PC-3 (cell line): Measurements from ENCODE around the gene HEMGN. TPM values are rescaled to one million over a fixed set of nuclear protein-coding genes. Genes with fewer than 3 reads are reported as not detected.

ENCODE experiments used
- ATAC-seq: fragments of 200-7000 bp; cut with Tn5 transposase; 2 replicates; pipeline ENCODE4 v1.9.1; 2020; ENCODE audit warnings: mild to moderate bottlenecking, moderate library complexity
- Bru-seq: library from RNA; stranded (reverse); fragments of 400-500 nt; gene quantifications from one replicate; lab custom pipeline; 2021; lab: Mats Ljungman, UMichigan
- BruChase-seq, 2 experiments: library from RNA; stranded (reverse); fragments of 400-500 nt; gene quantifications; one replicate each; lab custom pipeline; 2021; lab: Mats Ljungman, UMichigan
- BruUV-seq: library from RNA; stranded (reverse); fragments of 400-500 nt; replicated peaks from 2 replicates; lab custom pipeline; 2021; lab: Mats Ljungman, UMichigan
- CTCF ChIA-PET: fragments of 300-600 bp; sonication (Branson Sonifier 250); formaldehyde crosslinking; loops from one replicate; lab custom pipeline; 2022; ENCODE audit warnings: antibody characterized with exemption; lab: Charles Lee
- POLR2A ChIA-PET: fragments of 300-600 bp; sonication (Branson Sonifier 250); formaldehyde crosslinking; loops from one replicate; lab custom pipeline; 2022; ENCODE audit warnings: antibody characterized with exemption; ENCODE audit not compliant: unreplicated experiment; lab: Charles Lee
- DNase-seq: peaks from one replicate; pipeline ENCODE4 v3.0.0-alpha.2; 2015
- H2AFZ ChIP-seq: fragments of 300-600 bp; sonication (generic); 2 replicates; pipeline ENCODE4 v1.6.0; 2016; ENCODE audit warnings: antibody characterized with exemption, low read length
- H3F3A ChIP-seq: fragments of 300-600 bp; sonication (generic); one replicate; pipeline ENCODE4 v1.6.0; 2017; ENCODE audit warnings: antibody characterized with exemption, low read length, control low read depth, mild to moderate bottlenecking; ENCODE audit not compliant: unreplicated experiment
- H3K27ac ChIP-seq: fragments of 300-600 bp; sonication (generic); 2 replicates; pipeline ENCODE4 v1.5.1; 2016; ENCODE audit warnings: mild to moderate bottlenecking, low read length
- H3K27me3 ChIP-seq: fragments of 300-600 bp; sonication (generic); 2 replicates; pipeline ENCODE4 v1.6.1; 2016; ENCODE audit warnings: low read length, mixed read lengths
- H3K36me3 ChIP-seq: fragments of 300-600 bp; sonication (generic); 2 replicates; pipeline ENCODE4 v1.6.1; 2016; ENCODE audit warnings: low read depth, mixed run types, low read length, mixed read lengths
- H3K4me1 ChIP-seq: fragments of 300-600 bp; sonication (generic); 2 replicates; pipeline ENCODE4 v1.5.1; 2016; ENCODE audit warnings: low read length; ENCODE audit not compliant: insufficient read depth
- H3K4me2 ChIP-seq: fragments of 300-600 bp; sonication (generic); 2 replicates; pipeline ENCODE4 v1.6.0; 2016; ENCODE audit warnings: low read length
- H3K4me3 ChIP-seq: fragments of 300-600 bp; sonication (generic); 2 replicates; pipeline ENCODE4 v1.5.1; 2016; ENCODE audit warnings: mild to moderate bottlenecking, low read length, mixed read lengths
- H3K79me2 ChIP-seq: fragments of 300-600 bp; sonication (generic); 2 replicates; pipeline ENCODE4 v1.6.1; 2017; ENCODE audit warnings: low read length, mixed read lengths
- H3K9ac ChIP-seq: fragments of 300-600 bp; sonication (generic); 2 replicates; pipeline ENCODE4 v1.6.0; 2016; ENCODE audit warnings: mild to moderate bottlenecking, low read length
- H3K9me2 ChIP-seq: fragments of 300-600 bp; sonication (generic); replicated peaks from 2 replicates; pipeline ENCODE4 v1.6.1; 2016; ENCODE audit warnings: mixed run types, low read length, mixed read lengths
- H3K9me3 ChIP-seq: fragments of 300-600 bp; sonication (generic); 2 replicates; pipeline ENCODE4 v1.6.1; 2016; ENCODE audit warnings: low read length, mixed read lengths
- H4K20me1 ChIP-seq: fragments of 300-600 bp; sonication (generic); 2 replicates; pipeline ENCODE4 v1.6.1; 2016; ENCODE audit warnings: low read length, mixed read lengths
- CTCF ChIP-seq: fragments of 300-600 bp; sonication (generic); conservative IDR thresholded peaks from 2 replicates; pipeline ENCODE4 v1.5.1; 2017; ENCODE audit warnings: antibody characterized with exemption, low read depth, mild to moderate bottlenecking, low read length
- EZH2 ChIP-seq: fragments of 300-600 bp; sonication (generic); IDR thresholded peaks from one replicate; pipeline ENCODE4 v1.6.1; 2017; ENCODE audit warnings: antibody characterized with exemption, mild to moderate bottlenecking, low read length; ENCODE audit not compliant: unreplicated experiment
- EZH2phosphoT487 ChIP-seq: fragments of 300-600 bp; sonication (generic); IDR thresholded peaks from 2 replicates; pipeline ENCODE4 v1.6.1; 2018; ENCODE audit warnings: mild to moderate bottlenecking, antibody characterized with exemption, low read length, borderline replicate concordance
- intact Hi-C: fragments of 100-400 bp; cut with micrococcal nuclease; formaldehyde crosslinking; loops from 2 replicates; pipeline ENCODE4 v1.9.0; 2023
- long read RNA-seq: library from polyadenylated mRNA; unstranded; transcript quantifications from one replicate; pipeline ENCODE4 v2.0.0, GENCODE V29; 2021; ENCODE audit not compliant: unreplicated experiment
- total RNA-seq: library from RNA; depleted of rRNA; stranded (reverse); fragments of >200 nt; gene quantifications from 2 replicates; pipeline ENCODE4 v1.2.3, GENCODE V29; 2014; rRNA removed

HEMGN gene, protein sequence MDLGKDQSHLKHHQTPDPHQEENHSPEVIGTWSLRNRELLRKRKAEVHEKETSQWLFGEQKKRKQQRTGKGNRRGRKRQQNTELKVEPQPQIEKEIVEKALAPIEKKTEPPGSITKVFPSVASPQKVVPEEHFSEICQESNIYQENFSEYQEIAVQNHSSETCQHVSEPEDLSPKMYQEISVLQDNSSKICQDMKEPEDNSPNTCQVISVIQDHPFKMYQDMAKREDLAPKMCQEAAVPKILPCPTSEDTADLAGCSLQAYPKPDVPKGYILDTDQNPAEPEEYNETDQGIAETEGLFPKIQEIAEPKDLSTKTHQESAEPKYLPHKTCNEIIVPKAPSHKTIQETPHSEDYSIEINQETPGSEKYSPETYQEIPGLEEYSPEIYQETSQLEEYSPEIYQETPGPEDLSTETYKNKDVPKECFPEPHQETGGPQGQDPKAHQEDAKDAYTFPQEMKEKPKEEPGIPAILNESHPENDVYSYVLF
- total RNA-seq (not detected in 2 replicates), Bru-seq, nascent RNA (not detected), BruChase-seq, experiment 1, labeled RNA remaining after a 6-hour chase (percentile 10 among the genes with signal in this experiment), BruChase-seq, experiment 2, labeled RNA remaining after a 2-hour chase (percentile 10 among the genes with signal in this experiment)
- long read RNA-seq, result 0 reads

DNA sequence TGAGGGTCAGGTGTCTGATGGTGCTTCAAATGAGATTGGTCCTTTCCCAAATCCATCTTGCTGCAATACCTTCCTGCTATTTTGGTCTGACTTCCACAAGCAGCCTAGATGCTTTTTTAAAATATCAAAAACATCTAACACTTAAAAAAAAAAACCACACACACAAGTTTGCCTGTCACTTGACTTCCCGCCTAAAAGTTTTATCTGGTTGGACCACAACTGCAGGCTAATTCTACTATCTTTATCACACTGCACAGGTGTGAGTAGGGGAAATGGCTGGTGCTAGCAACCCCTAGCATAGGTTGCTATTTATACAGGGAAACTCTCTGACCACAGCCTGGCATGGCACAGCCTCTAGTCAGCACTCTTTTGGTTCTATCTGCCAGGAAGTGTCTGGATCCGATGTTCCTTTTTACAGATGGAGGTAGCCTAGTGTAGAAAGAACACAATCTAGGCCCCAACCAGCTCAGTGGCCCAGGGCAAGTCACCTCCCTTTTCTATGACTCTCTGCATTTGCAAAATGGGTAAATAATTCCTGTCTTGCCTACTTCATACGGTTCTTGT is at the start of gene HEMGN:
Gene HEMGN (minus strand): TSS at position 92 of the 564 bp plus-strand sequence. CDS start 36 bp downstream, at position 56.
- Histone ChIP-seq H3K9me2 (no peaks in the 10 kb centered on the region), H3K27ac (no peak within 1 kb of the TSS), H3K27me3 (peaks cover 43% of the 10 kb centered on the region), H3K9me3 (no peaks in the 10 kb centered on the region), H2AFZ (no peak within 1 kb of the TSS), H3K36me3 (no peaks in the 10 kb centered on the region), H3K4me1 (no peaks in the 10 kb centered on the region), H4K20me1 (no peaks in the 10 kb centered on the region), H3F3A (no peaks in the 10 kb centered on the region), H3K4me3 (no peak within 1 kb of the TSS), H3K9ac (no peak within 1 kb of the TSS), H3K4me2 (no peak within 1 kb of the TSS), H3K79me2 (no peaks in the 10 kb centered on the region)
- intact Hi-C loops, result no loop called here
- BruUV-seq, result no TSS peak
- ChIA-PET POLR2A (no interaction called here), CTCF (no interaction called here)
- ATAC-seq (no peak), DNase-seq (no peak)
- TF ChIP-seq EZH2, result no peak
- TF ChIP-seq CTCF, result no peak
- no peak for TF ChIP-seq EZH2phosphoT487

- Histone ChIP-seq H3F3A (no peaks in the 10 kb centered on the region), H3K36me3 (no peaks in the 10 kb centered on the region), H3K27me3 (no peaks in the 10 kb centered on the region), H3K4me2 (no peak overlapping the region), H4K20me1 (peaks cover 49% of the 10 kb centered on the region), H3K9me3 (no peaks in the 10 kb centered on the region), H3K27ac (no peak overlapping the region), H2AFZ (no peak overlapping the region), H3K9ac (no peak overlapping the region), H3K4me3 (no peak overlapping the region), H3K4me1 (peaks cover 33% of the 10 kb centered on the region), H3K9me2 (no peaks in the 10 kb centered on the region), H3K79me2 (peaks cover 94% of the 10 kb centered on the region)
- TF ChIP-seq CTCF (no peak), EZH2 (no peak), EZH2phosphoT487 (no peak)
- ChIA-PET CTCF (no interaction called here), POLR2A (no interaction called here)
- no TSS peak for BruUV-seq
- DNase-seq (no peak), ATAC-seq (no peak)
- intact Hi-C loops, result no loop called here
Measured at GRCh38 chr9:97987487-97987886, 49.5 kb upstream of the HEMGN start.
